Activated CD4-positive, alpha-beta memory T cell treated with anti-CD3 and anti-CD28 coated beads, Interleukin-2, amount 10 ng/mL, durations not matched to agents 7 days and 5 days (primary cell): Measurements from ENCODE around the gene RCN2. TPM values are rescaled to one million over a fixed set of nuclear protein-coding genes. Genes with fewer than 3 reads are reported as not detected.

Experiments used
- CTCF ChIA-PET: fragments of 350-600 bp; sonication (Branson Sonifier 250); formaldehyde crosslinking; loops from one replicate; lab custom pipeline; 2021; ENCODE audit warnings: antibody characterized with exemption, inconsistent platforms; lab: Charles Lee
- POLR2A ChIA-PET: fragments of 350-600 bp; sonication (Branson Sonifier 250); formaldehyde crosslinking; loops from one replicate; lab custom pipeline; 2021; ENCODE audit warnings: antibody characterized with exemption; lab: Charles Lee
- DNase-seq: peaks from one replicate; pipeline ENCODE4 v3.0.0-alpha.2; 2020
- H3K27ac Mint-ChIP-seq: one replicate; pipeline ENCODE4 v1.8.0; 2021; ENCODE audit warnings: mild to moderate bottlenecking, mixed read lengths
- H3K27me3 Mint-ChIP-seq: one replicate; pipeline ENCODE4 v1.8.0; 2021; ENCODE audit warnings: mixed read lengths
- H3K36me3 Mint-ChIP-seq: one replicate; pipeline ENCODE4 v1.8.0; 2021; ENCODE audit warnings: low read depth, mixed read lengths
- H3K4me1 Mint-ChIP-seq: one replicate; pipeline ENCODE4 v1.8.0; 2021; ENCODE audit warnings: mixed read lengths
- H3K4me3 Mint-ChIP-seq: one replicate; pipeline ENCODE4 v1.8.0; 2021; ENCODE audit warnings: mild to moderate bottlenecking, mixed read lengths
- H3K9me3 Mint-ChIP-seq: one replicate; pipeline ENCODE4 v1.8.0; 2021; ENCODE audit warnings: mixed read lengths
- total RNA-seq, 2 experiments: library from RNA; stranded (reverse); gene quantifications; one replicate each; pipeline ENCODE4 v1.2.3, GENCODE V29; 2021

Gene RCN2
- total RNA-seq, 2 experiments from 2014 or later, result 23.0 to 24.9 TPM

GRCh38 chr15:76991741-76992645 is 60.4 kb downstream of the RCN2 start:
- peak overlapping the region; percentile 40 for H3K27ac Mint-ChIP-seq
- POLR2A ChIA-PET, result interaction anchor here (1.2 to 5.2 kb wide), 2 partner anchors 12 to 21 kb away, joined by 5 to 37 read pairs; no protein-coding TSS in a partner anchor

GRCh38 chr15:76993114-76993725 is 61.7 kb downstream of the RCN2 start:
- DNase-seq, result no peak
- Mint-ChIP-seq H3K4me1 (peaks cover 74% of the 10 kb centered on the region), H3K27ac (peak overlapping the region; percentile 98), H3K4me3 (no peak overlapping the region), H3K36me3 (peaks cover 25% of the 10 kb centered on the region), H3K9me3 (no peaks in the 10 kb centered on the region), H3K27me3 (no peaks in the 10 kb centered on the region)
- ChIA-PET POLR2A (interaction anchor here (2.7 to 7.4 kb wide), 7 partner anchors 10 to 62 kb away, joined by 12 to 188 read pairs (median 41); partner anchors contain the start of gene RCN2), CTCF (interaction anchor here (1.0 to 6.1 kb wide), 6 partner anchors 16 to 52 kb away, joined by 3 to 41 read pairs (median 10); no protein-coding TSS in a partner anchor)

More at GRCh38 chr15:76991741-76992645, 60.4 kb downstream of the RCN2 start:
- no peak for DNase-seq
- H3K27me3 Mint-ChIP-seq, result no peaks in the 10 kb centered on the region
- CTCF ChIA-PET, result no interaction called here
- H3K36me3 Mint-ChIP-seq, result peaks cover 13% of the 10 kb centered on the region
- peaks cover 74% of the 10 kb centered on the region for H3K4me1 Mint-ChIP-seq
- H3K4me3 Mint-ChIP-seq, result no peak overlapping the region
- no peaks in the 10 kb centered on the region for H3K9me3 Mint-ChIP-seq

GRCh38 chr15:76994001-76994400 is 62.5 kb downstream of the RCN2 start:
- no peaks in the 10 kb centered on the region for H3K27me3 Mint-ChIP-seq
- H3K4me3 Mint-ChIP-seq, result peak overlapping the region; percentile 92
- peak; percentile 83 for DNase-seq
- H3K36me3 Mint-ChIP-seq, result peaks cover 31% of the 10 kb centered on the region
- H3K27ac Mint-ChIP-seq, result peak overlapping the region; percentile 98
- H3K4me1 Mint-ChIP-seq, result peaks cover 74% of the 10 kb centered on the region
- CTCF ChIA-PET, result interaction anchor here (1.0 to 6.1 kb wide), 6 partner anchors 17 to 53 kb away, joined by 3 to 41 read pairs (median 10); no protein-coding TSS in a partner anchor
- H3K9me3 Mint-ChIP-seq, result no peaks in the 10 kb centered on the region
- POLR2A ChIA-PET, result interaction anchor here (0.7 to 7.4 kb wide), 9 partner anchors 10 to 1542 kb away, joined by 3 to 188 read pairs (median 37); partner anchors contain the start of genes RCN2 and SIN3A

GRCh38 chr15:76994496-76994895 is 62.9 kb downstream of the RCN2 start:
- H3K4me3 Mint-ChIP-seq, result peak overlapping the region; percentile 92
- H3K27ac Mint-ChIP-seq, result peak overlapping the region; percentile 98
- peaks cover 36% of the 10 kb centered on the region for H3K36me3 Mint-ChIP-seq
- no peak for DNase-seq
- no peaks in the 10 kb centered on the region for H3K9me3 Mint-ChIP-seq
- no peaks in the 10 kb centered on the region for H3K27me3 Mint-ChIP-seq
- CTCF ChIA-PET, result interaction anchor here (0.8 to 6.1 kb wide), 8 partner anchors 13 to 53 kb away, joined by 3 to 41 read pairs (median 7); no protein-coding TSS in a partner anchor
- H3K4me1 Mint-ChIP-seq, result peaks cover 75% of the 10 kb centered on the region
- POLR2A ChIA-PET, result interaction anchor here (0.7 to 7.4 kb wide), 15 partner anchors 8 to 1543 kb away, joined by 3 to 188 read pairs (median 12); partner anchors contain the start of genes RCN2 and SIN3A

- Mint-ChIP-seq H3K36me3 (peaks cover 44% of the 10 kb centered on the region), H3K4me3 (peak within 1 kb of the TSS; percentile 92), H3K27me3 (no peaks in the 10 kb centered on the region), H3K27ac (peak within 1 kb of the TSS; percentile 98), H3K4me1 (peaks cover 78% of the 10 kb centered on the region), H3K9me3 (no peaks in the 10 kb centered on the region)
- POLR2A ChIA-PET, result interaction anchor here (0.7 to 7.4 kb wide), 17 partner anchors 8 to 1544 kb away, joined by 3 to 188 read pairs (median 10); partner anchors contain the start of genes PEAK1, RCN2 and SIN3A
- CTCF ChIA-PET, result interaction anchor here (0.6 to 6.1 kb wide), 11 partner anchors 10 to 437 kb away, joined by 3 to 41 read pairs (median 5); no protein-coding TSS in a partner anchor
- DNase-seq, result peak; percentile 84
Observed at GRCh38 chr15:76994971-76995945, 63.7 kb downstream of the RCN2 start, which contains the start of gene PSTPIP1. PSTPIP1 (plus strand) TSS chr15:76995126; CDS start chr15:76995574, 448 bp downstream.

- H3K4me3 Mint-ChIP-seq, result peak overlapping the region; percentile 92
- peaks cover 51% of the 10 kb centered on the region for H3K36me3 Mint-ChIP-seq
- peaks cover 78% of the 10 kb centered on the region for H3K4me1 Mint-ChIP-seq
Observed at GRCh38 chr15:76996076-76996525, 64.6 kb downstream of the RCN2 start.

GRCh38 chr15:76996526-76997401 is 65.2 kb downstream of the RCN2 start:
- Mint-ChIP-seq H3K9me3 (no peaks in the 10 kb centered on the region), H3K4me3 (peak overlapping the region; percentile 92), H3K36me3 (peaks cover 56% of the 10 kb centered on the region), H3K27ac (peak overlapping the region; percentile 98), H3K4me1 (peaks cover 78% of the 10 kb centered on the region), H3K27me3 (no peaks in the 10 kb centered on the region)
- DNase-seq, result peak; percentile 74
- POLR2A ChIA-PET, result interaction anchor here (0.7 to 7.4 kb wide), 14 partner anchors 9 to 93 kb away, joined by 3 to 188 read pairs (median 6); partner anchors contain the start of gene RCN2
- CTCF ChIA-PET, result interaction anchor here (1.2 to 6.1 kb wide), 6 partner anchors 9 to 55 kb away, joined by 4 to 41 read pairs (median 17); no protein-coding TSS in a partner anchor

More at GRCh38 chr15:76996076-76996525, 64.6 kb downstream of the RCN2 start:
- ChIA-PET CTCF (interaction anchor here (1.6 to 6.1 kb wide), 7 partner anchors 8 to 55 kb away, joined by 3 to 41 read pairs (median 13); no protein-coding TSS in a partner anchor), POLR2A (interaction anchor here (0.8 to 7.4 kb wide), 13 partner anchors 8 to 92 kb away, joined by 3 to 188 read pairs (median 18); partner anchors contain the start of gene RCN2)
- H3K27me3 Mint-ChIP-seq, result no peaks in the 10 kb centered on the region
- H3K27ac Mint-ChIP-seq, result peak overlapping the region; percentile 98
- H3K9me3 Mint-ChIP-seq, result no peaks in the 10 kb centered on the region
- DNase-seq, result no peak

GRCh38 chr15:76998663-76999285 is 67.2 kb downstream of the RCN2 start:
- no peak for DNase-seq
- H3K4me3 Mint-ChIP-seq, result peak overlapping the region; percentile 92
- H3K27ac Mint-ChIP-seq, result peak overlapping the region; percentile 98
- H3K27me3 Mint-ChIP-seq, result no peaks in the 10 kb centered on the region
- no peaks in the 10 kb centered on the region for H3K9me3 Mint-ChIP-seq
- peaks cover 68% of the 10 kb centered on the region for H3K36me3 Mint-ChIP-seq
- ChIA-PET POLR2A (interaction anchor here (4.0 to 7.4 kb wide), 5 partner anchors 9 to 24 kb away, joined by 41 to 188 read pairs (median 61); no protein-coding TSS in a partner anchor), CTCF (interaction anchor here (0.7 to 6.1 kb wide), 8 partner anchors 11 to 93 kb away, joined by 3 to 41 read pairs (median 10); no protein-coding TSS in a partner anchor)
- peaks cover 80% of the 10 kb centered on the region for H3K4me1 Mint-ChIP-seq

- DNase-seq, result no peak
- POLR2A ChIA-PET, result interaction anchor here (1.1 to 7.4 kb wide), 4 partner anchors 12 to 25 kb away, joined by 3 to 188 read pairs (median 32); no protein-coding TSS in a partner anchor
- Mint-ChIP-seq H3K27ac (peak overlapping the region; percentile 30), H3K4me3 (no peak overlapping the region), H3K36me3 (peaks cover 78% of the 10 kb centered on the region), H3K27me3 (no peaks in the 10 kb centered on the region), H3K9me3 (no peaks in the 10 kb centered on the region), H3K4me1 (peaks cover 80% of the 10 kb centered on the region)
- CTCF ChIA-PET, result interaction anchor here (3.6 kb wide), 1 partner anchor 27 kb away, joined by 20 read pairs; no protein-coding TSS in a partner anchor
Observed at GRCh38 chr15:76999996-77000395, 68.4 kb downstream of the RCN2 start.

- ChIA-PET POLR2A (interaction anchor here (0.6 to 1.6 kb wide), 5 partner anchors 12 to 128 kb away, joined by 3 to 5 read pairs (median 3); no protein-coding TSS in a partner anchor), CTCF (interaction anchor here (0.8 to 1.5 kb wide), 3 partner anchors 12 to 25 kb away, joined by 3 to 6 read pairs (median 3); no protein-coding TSS in a partner anchor)
- Mint-ChIP-seq H3K9me3 (no peaks in the 10 kb centered on the region), H3K36me3 (peaks cover 78% of the 10 kb centered on the region), H3K27ac (peak overlapping the region; percentile 78), H3K4me1 (peaks cover 92% of the 10 kb centered on the region), H3K27me3 (no peaks in the 10 kb centered on the region), H3K4me3 (peak overlapping the region; percentile 46)
- DNase-seq, result no peak
Observed at GRCh38 chr15:77001351-77001750, 69.8 kb downstream of the RCN2 start.
